ENCODE data around the gene MGST2.
"Not testable (repeated sequence)": the region's sequence is repeated elsewhere in the genome, so short reads cannot be mapped to it uniquely, and the experiment has no call there.

The MGST2 gene

DNA sequence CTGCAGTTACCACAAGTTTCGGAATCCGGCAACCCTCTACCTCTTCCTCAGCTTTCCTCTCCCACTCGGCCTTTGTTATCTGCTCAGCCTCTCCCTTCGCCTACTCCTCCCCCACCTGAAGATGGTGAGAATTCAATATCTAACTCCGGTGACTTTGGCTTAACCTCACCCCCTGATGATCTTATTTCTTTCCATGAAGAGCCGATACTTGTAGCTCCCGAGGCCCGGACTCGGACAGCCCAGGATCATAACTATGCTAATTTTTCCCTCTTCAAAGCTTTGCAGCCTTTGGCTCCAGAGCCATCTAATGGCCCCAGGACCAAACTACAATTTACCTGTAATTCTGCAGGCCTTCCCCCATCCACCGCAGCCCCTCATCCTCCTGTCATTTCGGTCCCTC, 32.0 kb upstream of the MGST2 start:
- Mint-ChIP-seq H3K9me3 (ENCODE audit: low read depth) (no peaks in the 10 kb centered on the region), H3K27me3 (peaks cover 11% of the 10 kb centered on the region), H3K4me1 (ENCODE audit: low read depth) (no peaks in the 10 kb centered on the region), H3K36me3 (no peaks in the 10 kb centered on the region), H3K27ac (no peak overlapping the region), H3K4me3 (no peak overlapping the region)

DNA sequence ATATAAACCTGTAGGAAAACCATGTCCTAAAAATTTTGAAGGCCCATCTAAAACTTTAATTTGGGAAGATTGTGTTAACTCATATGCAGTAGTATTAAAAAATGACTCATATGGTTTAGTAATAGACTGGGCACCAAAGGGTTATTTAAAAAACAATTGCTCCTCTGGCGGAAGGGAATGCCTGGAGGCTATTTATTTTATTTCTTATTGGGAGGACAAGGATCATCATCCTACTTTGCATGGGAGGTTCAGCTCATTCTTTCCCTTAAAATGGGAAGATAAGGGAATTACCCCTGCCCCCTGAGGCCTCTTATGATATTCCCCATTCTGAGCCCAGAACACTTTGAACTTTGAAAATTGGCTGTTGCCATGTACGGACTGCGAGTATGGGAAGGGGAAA, 29.7 kb upstream of the MGST2 start:
- Mint-ChIP-seq H3K36me3 (no peaks in the 10 kb centered on the region), H3K27ac (no peak overlapping the region), H3K9me3 (ENCODE audit: low read depth) (no peaks in the 10 kb centered on the region), H3K27me3 (peaks cover 8% of the 10 kb centered on the region), H3K4me1 (ENCODE audit: low read depth) (no peaks in the 10 kb centered on the region), H3K4me3 (no peak overlapping the region)

DNA sequence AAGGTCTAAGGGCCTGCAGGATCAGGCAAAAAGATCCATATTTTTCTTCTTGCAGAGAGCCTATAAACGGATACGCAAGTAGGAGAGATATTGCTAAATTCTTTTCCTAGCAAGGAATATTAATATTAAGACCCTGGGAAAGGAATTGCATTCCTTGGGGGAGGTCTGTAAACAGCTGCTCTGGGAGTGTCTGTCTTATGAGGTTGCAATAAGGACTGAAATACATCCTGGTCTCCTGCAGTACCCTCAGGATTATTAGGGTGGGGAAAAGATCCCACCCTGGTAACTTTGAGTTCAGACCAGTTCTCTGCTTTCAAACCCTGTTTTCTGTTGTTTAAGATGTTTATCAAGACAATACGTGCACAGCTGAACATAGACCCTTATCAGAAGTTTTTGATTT, 27.3 kb upstream of the MGST2 start:
- H3K27me3 Mint-ChIP-seq, H3K4me3 Mint-ChIP-seq: not testable (repeated sequence)

DNA sequence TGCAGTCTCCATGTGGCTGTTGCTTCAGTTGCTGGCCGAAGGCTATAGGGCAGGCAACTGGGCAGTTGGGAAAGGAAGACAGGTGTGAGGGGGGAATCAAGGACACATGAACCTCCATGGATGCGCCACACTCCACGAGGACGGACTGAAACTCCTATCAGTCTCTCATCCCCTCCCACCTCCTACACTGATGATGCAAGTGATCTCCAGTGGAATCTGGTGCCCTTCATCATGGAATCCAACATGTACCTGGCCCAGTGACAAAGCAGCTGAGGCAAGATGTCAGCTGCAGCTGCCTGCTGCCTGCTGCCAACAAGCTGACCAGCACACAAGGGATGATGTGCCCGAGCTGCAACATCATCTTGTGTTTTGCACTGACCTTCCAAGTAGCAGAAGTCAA, 26.0 kb upstream of the MGST2 start:
- Mint-ChIP-seq H3K27me3 (peaks cover 2% of the 10 kb centered on the region), H3K36me3 (no peaks in the 10 kb centered on the region), H3K4me3 (no peak overlapping the region), H3K27ac (no peak overlapping the region), H3K9me3 (ENCODE audit: low read depth) (no peaks in the 10 kb centered on the region), H3K4me1 (ENCODE audit: low read depth) (no peaks in the 10 kb centered on the region)

More for the DNA sequence above, 27.3 kb upstream of the MGST2 start:
- not testable (repeated sequence) for H3K36me3 Mint-ChIP-seq; H3K4me1 Mint-ChIP-seq (ENCODE audit: low read depth); H3K9me3 Mint-ChIP-seq (ENCODE audit: low read depth); H3K27ac Mint-ChIP-seq

DNA sequence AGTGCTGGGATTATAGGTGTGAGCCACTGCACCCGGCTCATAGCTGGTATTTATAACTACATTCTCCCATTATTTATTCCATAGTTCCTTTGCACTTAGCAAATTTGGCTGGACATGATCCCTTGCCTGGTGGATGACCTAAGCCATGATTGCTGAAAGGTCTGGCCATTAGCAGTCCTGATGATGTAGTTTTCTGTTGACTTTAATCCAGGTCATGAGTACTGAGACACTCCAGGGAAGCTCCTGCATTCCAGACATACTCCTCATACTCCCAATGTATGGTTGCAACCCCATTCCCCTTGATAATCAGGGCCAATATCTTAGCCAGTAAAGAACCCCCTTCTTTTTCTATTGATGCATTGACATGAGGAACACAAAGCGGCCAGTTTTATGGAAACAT, 24.4 kb upstream of the MGST2 start:
- Mint-ChIP-seq H3K36me3 (no peaks in the 10 kb centered on the region), H3K4me1 (ENCODE audit: low read depth) (no peaks in the 10 kb centered on the region), H3K27ac (no peak overlapping the region), H3K27me3 (peaks cover 2% of the 10 kb centered on the region), H3K4me3 (no peak overlapping the region), H3K9me3 (ENCODE audit: low read depth) (no peaks in the 10 kb centered on the region)

DNA sequence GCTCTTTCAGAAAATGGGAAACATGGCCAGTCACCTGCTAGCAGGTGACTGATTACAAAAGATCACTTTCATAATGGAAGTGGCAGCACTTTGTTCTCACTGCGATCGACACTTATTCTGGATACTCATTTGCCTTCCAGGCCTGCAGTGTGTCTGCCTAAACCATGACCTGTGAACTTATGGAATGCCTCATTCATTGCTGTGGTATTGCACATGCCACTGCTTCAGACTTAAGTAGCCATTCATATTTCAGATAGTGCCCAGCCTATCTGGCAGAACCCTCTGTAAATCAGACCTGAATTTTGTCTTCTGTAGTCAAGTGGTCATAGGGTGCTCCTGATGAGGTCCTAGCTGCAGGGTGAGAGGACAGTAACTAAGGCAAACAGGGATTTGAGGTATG, 23.3 kb upstream of the MGST2 start:
- H3K36me3 Mint-ChIP-seq: no peaks in the 10 kb centered on the region
- no peak overlapping the region for H3K27ac Mint-ChIP-seq
- no peaks in the 10 kb centered on the region for H3K4me1 Mint-ChIP-seq (ENCODE audit: low read depth)
- H3K27me3 Mint-ChIP-seq: no peaks in the 10 kb centered on the region
- H3K4me3 Mint-ChIP-seq: no peak overlapping the region
- H3K9me3 Mint-ChIP-seq (ENCODE audit: low read depth): no peaks in the 10 kb centered on the region

DNA sequence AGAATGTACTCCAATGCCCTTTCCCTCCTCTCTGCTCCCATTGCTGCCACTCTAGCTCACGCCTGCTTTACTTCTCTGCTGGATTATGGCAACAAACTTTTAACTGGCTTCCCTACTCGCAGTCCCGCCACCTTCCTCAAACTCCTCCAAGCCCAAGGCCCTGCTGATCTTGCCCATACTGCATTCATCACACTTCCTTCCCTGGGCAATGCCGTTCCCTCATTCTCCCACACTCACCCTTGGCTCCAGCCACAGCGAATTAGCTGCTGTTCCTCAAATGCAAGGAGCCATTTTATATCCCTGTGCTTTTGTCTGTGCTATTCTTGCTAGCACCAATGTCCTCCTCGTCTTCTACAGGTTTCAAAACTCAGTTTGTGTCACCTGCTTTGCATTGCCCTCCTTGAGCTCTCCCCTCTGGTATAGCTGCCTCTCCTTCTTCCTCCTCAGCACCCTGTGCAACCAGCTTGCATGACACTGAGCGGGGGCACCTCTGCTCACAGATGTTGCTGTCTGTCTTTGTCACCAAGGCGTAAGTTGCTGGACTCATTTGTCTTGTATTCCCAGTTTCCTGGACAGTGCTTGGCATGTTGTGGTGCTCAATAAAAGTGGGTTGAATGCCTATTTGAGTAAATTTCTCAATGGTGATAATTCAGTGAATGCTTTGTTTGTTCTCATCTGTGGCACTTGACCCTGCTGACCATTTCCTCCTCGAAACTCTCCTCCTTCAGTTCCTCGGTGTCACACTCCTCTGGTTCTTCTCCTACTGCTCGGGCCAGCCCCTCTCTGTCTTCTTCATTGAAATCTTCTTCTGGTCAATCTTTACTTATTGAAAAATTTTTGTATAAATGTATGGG, 22.4 kb upstream of the MGST2 start:
- Mint-ChIP-seq H3K9me3 (ENCODE audit: low read depth) (no peaks in the 10 kb centered on the region), H3K27me3 (no peaks in the 10 kb centered on the region), H3K36me3 (no peaks in the 10 kb centered on the region), H3K4me3 (no peak overlapping the region), H3K4me1 (ENCODE audit: low read depth) (no peaks in the 10 kb centered on the region), H3K27ac (no peak overlapping the region)

DNA sequence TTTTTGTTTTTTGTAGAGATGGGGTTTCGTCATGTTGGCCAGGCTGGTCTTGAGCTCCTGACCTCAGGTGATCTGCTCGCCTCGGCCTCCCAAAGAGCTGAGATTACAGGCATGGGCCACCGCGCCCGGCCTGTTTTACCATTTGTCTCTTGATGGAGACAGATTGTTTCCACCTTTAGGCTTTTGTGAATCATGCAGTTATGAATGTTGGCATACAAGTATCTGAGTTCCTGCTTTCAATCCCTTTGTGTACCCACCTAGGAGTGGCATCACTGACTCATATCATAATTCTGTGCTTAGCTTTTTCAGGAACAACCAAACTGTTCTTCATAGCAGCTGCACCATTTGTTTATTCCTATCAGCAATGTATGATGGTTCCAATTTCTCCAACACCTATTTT, 20.2 kb upstream of the MGST2 start:
- no peaks in the 10 kb centered on the region for H3K9me3 Mint-ChIP-seq (ENCODE audit: low read depth)
- H3K36me3 Mint-ChIP-seq: no peaks in the 10 kb centered on the region
- no peaks in the 10 kb centered on the region for H3K4me1 Mint-ChIP-seq (ENCODE audit: low read depth)
- H3K27me3 Mint-ChIP-seq: no peaks in the 10 kb centered on the region
- no peak overlapping the region for H3K27ac Mint-ChIP-seq
- H3K4me3 Mint-ChIP-seq: no peak overlapping the region

DNA sequence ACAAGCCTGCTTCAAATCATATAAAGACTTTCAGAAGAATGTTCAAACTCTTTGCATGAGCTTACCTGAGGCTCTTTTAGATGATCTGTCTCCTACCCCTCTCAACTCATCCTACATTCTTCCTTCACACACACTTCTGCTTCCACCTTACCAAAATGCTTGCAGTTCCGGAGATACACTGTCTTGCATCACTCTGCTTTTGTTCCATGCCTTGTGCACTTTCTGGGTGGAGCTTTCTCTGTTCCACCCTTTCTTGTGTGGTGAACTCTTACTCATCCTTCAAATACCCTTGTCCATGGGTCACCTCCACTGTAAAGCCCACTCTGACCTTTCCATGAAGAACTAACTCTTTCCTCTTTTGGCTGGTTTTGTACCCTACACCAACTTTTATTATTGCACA, 18.4 kb upstream of the MGST2 start:
- H3K9me3 Mint-ChIP-seq (ENCODE audit: low read depth): no peaks in the 10 kb centered on the region
- no peak overlapping the region for H3K4me3 Mint-ChIP-seq
- no peaks in the 10 kb centered on the region for H3K4me1 Mint-ChIP-seq (ENCODE audit: low read depth)
- H3K27me3 Mint-ChIP-seq: no peaks in the 10 kb centered on the region
- no peak overlapping the region for H3K27ac Mint-ChIP-seq
- no peaks in the 10 kb centered on the region for H3K36me3 Mint-ChIP-seq

DNA sequence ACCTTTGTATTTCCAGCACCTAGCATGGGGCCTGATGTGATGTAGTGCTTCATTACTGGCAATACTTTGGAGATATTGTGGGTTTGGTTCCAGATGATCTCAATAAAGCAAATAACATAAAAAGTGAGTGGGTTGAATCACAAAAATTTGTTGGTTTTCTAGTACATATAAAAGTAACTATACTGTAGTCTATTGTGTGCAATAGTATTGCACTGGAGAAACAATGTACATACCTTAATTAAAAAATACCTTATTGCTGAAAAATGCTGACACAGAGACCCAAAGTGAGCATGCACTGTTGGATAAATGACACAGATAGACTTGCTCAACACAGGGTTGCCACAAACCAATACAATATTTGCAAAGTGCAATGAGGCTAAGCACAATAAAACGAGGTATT, 17.7 kb upstream of the MGST2 start:
- H3K27me3 Mint-ChIP-seq: peaks cover 2% of the 10 kb centered on the region
- H3K36me3 Mint-ChIP-seq: no peaks in the 10 kb centered on the region
- no peaks in the 10 kb centered on the region for H3K9me3 Mint-ChIP-seq (ENCODE audit: low read depth)
- no peak overlapping the region for H3K4me3 Mint-ChIP-seq
- no peak overlapping the region for H3K27ac Mint-ChIP-seq
- H3K4me1 Mint-ChIP-seq (ENCODE audit: low read depth): no peaks in the 10 kb centered on the region

DNA sequence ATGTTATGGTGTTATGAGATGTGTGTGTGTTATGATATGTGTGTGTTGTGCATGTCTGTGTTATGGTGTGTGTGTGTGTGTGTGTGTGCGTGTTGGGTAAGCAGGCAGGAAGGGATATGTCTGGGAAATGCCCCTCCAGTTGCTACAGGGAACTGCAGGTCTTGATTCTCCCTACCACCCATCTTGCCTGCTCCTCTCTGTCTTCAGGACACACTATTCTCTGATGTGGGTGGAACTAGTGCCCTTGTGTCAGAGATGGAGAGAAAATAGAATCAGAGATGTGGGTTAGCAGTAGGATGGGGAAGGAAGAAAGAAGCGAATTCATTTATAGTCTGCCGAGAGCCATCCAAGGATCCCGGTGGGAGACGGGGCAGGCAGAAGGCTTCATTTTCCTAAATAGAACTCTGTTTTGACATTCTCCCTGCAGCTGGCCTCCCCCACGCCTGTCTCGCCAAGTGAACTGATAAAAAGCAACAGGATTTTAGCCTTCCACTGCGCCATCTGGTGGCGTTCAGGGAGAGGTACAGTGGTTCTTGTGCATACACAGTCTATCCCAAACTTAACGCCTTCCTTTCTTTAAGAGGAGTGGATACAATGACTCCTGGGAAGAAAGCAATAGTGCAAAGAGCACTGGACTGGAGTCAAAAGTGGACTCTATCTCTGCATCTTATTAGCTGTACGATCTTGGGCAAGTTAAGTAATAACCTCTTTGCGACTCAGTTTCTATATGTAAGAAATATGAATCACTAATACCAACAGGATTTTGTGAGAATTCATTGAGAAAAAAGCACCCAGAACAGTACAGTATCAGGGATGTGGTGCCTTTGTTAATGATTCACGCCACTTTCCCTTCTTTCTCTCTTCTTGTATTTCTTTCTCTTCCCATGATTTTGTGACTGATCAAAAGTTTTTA, 14.1 kb upstream of the MGST2 start:
- H3K4me3 Mint-ChIP-seq: no peak overlapping the region
- H3K9me3 Mint-ChIP-seq (ENCODE audit: low read depth): no peaks in the 10 kb centered on the region
- peaks cover 2% of the 10 kb centered on the region for H3K27me3 Mint-ChIP-seq
- H3K36me3 Mint-ChIP-seq: no peaks in the 10 kb centered on the region
- H3K4me1 Mint-ChIP-seq (ENCODE audit: low read depth): no peaks in the 10 kb centered on the region
- H3K27ac Mint-ChIP-seq: no peak overlapping the region

DNA sequence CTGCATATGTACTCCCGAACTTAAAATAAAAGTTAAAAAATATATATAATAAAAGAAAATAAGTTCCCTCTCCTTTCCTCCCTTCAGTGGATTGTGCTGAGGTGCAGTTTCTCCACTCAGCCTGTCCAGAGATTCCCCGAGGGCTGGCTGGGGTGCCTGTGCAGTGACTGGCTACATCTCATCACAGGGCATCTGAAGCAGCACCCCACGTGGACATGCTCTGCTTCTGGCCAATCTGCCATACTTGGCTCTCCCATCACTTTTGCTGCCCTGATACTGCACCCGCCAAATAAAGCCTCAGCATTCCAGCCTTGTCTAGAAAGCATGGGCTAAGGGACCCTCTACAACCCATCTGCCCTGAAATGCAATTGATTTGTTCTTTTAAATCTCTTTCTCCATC, 11.1 kb upstream of the MGST2 start:
- H3K4me3 Mint-ChIP-seq: no peak overlapping the region
- peaks cover 19% of the 10 kb centered on the region for H3K4me1 Mint-ChIP-seq (ENCODE audit: low read depth)
- H3K27me3 Mint-ChIP-seq: peaks cover 4% of the 10 kb centered on the region
- no peaks in the 10 kb centered on the region for H3K9me3 Mint-ChIP-seq (ENCODE audit: low read depth)
- no peaks in the 10 kb centered on the region for H3K36me3 Mint-ChIP-seq
- H3K27ac Mint-ChIP-seq: no peak overlapping the region

DNA sequence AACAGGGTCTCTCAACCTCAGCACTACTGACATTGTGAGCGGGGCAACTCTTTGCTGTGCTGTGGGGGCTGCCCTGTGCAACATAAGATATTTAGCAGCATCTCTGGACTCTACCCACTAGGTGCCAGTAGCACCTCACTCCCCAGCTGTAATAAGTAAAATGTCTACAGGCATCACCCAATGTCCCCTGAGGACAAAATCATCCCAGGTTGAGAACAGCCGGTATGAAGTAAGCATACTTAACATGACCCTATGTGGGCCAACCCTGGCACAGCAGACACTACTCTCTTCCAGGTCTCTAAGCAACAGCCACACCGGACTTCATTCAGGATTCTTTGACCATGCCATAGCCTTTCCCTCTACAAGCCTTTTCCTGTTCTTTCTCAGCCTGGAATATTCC, 10.5 kb upstream of the MGST2 start:
- Mint-ChIP-seq H3K4me1 (ENCODE audit: low read depth) (peaks cover 19% of the 10 kb centered on the region), H3K27me3 (peaks cover 4% of the 10 kb centered on the region), H3K27ac (no peak overlapping the region), H3K4me3 (no peak overlapping the region), H3K36me3 (no peaks in the 10 kb centered on the region), H3K9me3 (ENCODE audit: low read depth) (no peaks in the 10 kb centered on the region)

DNA sequence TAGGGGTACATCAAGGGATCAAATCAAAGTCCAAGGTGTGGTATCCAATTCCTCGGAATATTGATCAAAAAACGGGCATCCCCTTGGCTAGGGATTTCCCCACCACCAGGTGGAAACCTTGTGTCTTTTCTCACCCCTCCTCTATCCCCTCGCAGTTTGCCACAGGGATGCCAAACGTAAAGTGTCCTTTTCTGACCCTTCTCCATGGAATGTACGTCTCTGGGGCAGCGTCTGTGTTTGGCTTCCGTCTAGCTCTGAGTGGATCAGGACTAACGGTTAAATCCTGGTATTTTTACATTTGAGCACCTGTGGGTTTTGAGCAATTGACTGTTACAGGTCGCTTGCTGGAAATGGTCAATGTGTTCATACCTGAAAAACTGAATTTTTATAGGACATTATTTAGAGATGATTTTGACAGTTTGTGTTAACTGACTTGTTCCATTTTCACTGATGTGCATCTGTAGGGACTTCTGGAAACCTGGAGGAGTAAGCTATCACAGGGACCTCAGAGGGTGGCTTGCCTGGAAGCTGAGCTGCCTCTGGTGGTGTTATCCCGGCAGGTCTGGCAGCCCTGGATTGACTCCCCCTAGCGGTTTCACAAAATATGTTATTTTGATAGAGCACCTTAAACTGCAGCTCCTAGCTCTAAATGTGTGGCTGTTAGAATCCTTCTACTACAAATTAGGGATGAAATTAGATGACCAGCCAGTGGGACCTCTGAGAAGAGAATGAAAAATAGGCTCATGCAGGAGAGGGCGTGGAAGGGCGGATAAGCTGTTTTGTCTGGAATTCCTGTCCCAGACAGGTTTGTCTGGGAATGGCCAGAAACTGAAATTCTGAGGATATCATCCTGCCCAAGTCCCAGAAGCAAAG, 8.8 kb upstream of the MGST2 start:
- Mint-ChIP-seq H3K27me3 (peaks cover 4% of the 10 kb centered on the region), H3K36me3 (no peaks in the 10 kb centered on the region), H3K4me1 (ENCODE audit: low read depth) (peaks cover 19% of the 10 kb centered on the region), H3K4me3 (peak overlapping the region; percentile 69), H3K27ac (peak overlapping the region; percentile 87), H3K9me3 (ENCODE audit: low read depth) (no peaks in the 10 kb centered on the region)

DNA sequence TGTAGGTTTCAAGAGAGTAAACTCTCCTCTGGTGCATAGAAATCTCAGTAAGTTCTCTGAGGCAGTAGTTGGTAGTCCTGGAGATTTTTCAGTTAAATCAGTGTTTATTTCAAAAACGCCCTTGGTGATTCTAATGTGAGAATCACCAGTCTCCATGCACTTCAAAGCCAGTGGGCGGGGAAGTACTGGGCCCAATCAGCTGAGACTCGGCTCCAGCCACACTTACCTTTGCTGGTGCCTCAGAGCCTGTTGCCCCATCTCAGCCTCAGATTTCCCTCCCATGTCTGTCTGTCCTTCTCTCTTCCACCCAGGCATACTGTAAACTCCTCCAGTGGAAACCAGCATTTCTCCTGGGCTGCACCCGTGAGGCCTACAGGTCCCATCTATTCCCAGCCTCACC, 7.4 kb upstream of the MGST2 start:
- Mint-ChIP-seq H3K27ac (peak overlapping the region; percentile 87), H3K4me3 (peak overlapping the region; percentile 69), H3K9me3 (ENCODE audit: low read depth) (no peaks in the 10 kb centered on the region)

More for the DNA sequence above, 7.4 kb upstream of the MGST2 start:
- H3K27me3 Mint-ChIP-seq: peaks cover 1% of the 10 kb centered on the region
- no peaks in the 10 kb centered on the region for H3K36me3 Mint-ChIP-seq
- H3K4me1 Mint-ChIP-seq (ENCODE audit: low read depth): peaks cover 19% of the 10 kb centered on the region

All from activated naive CD8-positive, alpha-beta T cell (primary cell).